Left ventricle myocardium superior (tissue), 1 donor: ENCODE results near the gene LTA4H. TPM values are rescaled to one million over a fixed set of nuclear protein-coding genes. Genes with fewer than 3 reads are reported as not detected.
"Not testable (repeated sequence)": the region's sequence is repeated elsewhere in the genome, so short reads cannot be mapped to it uniquely, and the experiment has no call there.

Experiments used
- ATAC-seq: fragments of 200-7000 bp; cut with Tn5 transposase; one replicate; pipeline ENCODE4 v1.9.1; 2020; ENCODE audit warnings: mild to moderate bottlenecking, moderate library complexity
- DNase-seq: peaks from one replicate; pipeline ENCODE4 v3.0.0-alpha.2; 2020
- intact Hi-C: fragments of 100-400 bp; cut with micrococcal nuclease; formaldehyde crosslinking; loops from one replicate; pipeline ENCODE4 v1.11.0; 2022
- total RNA-seq: library from RNA; stranded (reverse); fragmentation: NEBNext Ultra II Directional; extraction: Animal tissue kit (Norgen Biotek cat#: 25700); gene quantifications from one replicate; pipeline ENCODE4 v1.2.1, GENCODE V29; 2021
- donor health status: DM: no; HTN: yes; CAD: no; lungs with severe emphysema.

LTA4H gene
- total RNA-seq, 1 donor from 2014 or later, result 42.0 TPM

- no peak for ATAC-seq
- intact Hi-C loops, result no loop called here
- DNase-seq, result no peak
These were observed 59.9 kb downstream of the LTA4H start for GRCh38 chr12:95975491-95975890.

DNA sequence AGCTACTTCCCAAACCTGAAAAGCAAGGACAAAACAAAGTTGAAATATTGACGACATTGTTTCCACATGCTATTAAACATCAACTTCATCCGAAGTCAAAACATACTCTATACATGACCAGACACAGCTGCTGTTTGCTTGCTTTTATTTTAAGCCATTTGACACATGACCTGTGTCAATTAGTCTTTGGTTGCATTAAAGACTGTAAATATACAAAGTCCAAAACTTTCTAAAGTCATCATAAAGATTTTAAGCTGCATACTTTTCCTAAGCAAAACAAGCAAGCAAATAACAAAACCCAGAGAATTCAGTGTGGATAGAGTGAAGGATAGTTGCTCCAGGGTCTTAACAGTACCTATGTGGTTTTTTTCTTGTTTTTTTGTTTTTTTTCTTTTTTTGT, 61.0 kb downstream of the LTA4H start:
- ATAC-seq, result no peak
- no peak for DNase-seq
- intact Hi-C loops, result no loop called here

DNA sequence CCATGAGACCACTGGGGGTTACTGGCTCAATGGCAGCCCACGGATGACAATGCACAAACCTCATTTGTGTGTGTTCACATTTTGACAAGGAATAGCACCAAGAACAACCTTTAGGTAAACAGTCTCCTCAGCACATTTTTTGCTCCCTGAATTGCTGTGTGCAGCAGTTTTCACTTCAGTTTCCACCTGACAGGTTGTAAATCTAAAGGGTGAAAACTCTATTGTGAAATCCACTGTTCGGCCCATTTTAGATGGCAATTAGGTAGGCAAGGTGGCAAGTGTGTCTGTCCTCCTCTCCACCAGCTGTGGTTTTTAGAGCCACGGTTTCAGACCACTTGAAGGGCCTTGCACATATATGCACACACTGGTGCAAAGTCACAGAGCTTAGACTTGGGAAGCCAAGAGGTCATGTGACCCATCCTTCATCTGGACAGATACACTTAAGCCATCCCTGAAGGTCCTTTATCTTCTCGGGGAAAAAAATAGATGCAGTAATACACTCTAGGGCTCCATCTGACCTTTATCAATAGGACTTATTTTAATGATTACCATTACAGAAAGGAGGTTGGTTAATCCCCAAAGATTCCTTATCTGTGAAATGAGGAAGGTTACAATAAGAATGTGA, 62.4 kb downstream of the LTA4H start:
- DNase-seq (no peak), ATAC-seq (no peak)
- intact Hi-C loops, result no loop called here

DNA sequence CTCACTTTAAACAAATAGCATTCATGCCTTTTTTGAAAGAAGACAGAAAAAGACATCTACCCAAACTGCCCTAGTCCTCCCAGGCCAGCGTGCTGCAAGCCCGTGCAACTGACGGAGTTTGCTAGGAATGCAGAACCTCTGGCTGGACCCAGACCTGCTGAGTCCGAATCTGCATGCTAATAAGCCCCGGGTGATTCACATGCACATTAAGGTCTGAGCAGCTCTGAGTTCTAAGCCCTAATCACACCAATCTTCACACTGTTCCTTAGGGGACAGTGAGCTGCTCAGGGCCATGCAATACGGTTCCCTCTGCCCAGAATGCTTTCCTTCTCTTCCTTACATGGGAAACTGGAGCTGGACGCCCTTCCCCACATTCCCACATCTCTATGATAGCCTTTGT, 64.5 kb downstream of the LTA4H start:
- intact Hi-C loops, result no loop called here
- DNase-seq (no peak), ATAC-seq (no peak)

DNA sequence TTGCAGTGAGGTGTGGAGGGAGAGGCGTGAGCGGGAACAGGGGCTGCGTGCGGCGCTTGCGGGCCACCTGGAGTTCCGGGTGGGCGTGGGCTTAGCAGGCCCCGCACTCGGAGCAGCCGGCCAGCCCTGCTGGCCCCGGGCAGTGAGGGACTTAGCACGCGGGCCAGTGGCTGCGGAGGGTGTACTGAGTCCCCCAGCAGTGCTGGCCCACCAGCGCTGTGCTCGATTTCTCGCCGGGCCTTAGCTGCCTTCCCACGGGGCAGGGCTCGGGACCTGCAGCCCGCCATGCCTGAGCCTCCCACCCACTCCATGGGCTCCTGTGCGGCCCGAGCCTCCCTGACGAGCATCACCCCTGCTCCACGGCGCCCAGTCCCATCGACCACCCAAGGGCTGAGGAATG, 66.3 kb downstream of the LTA4H start:
- intact Hi-C loops, DNase-seq, ATAC-seq: not testable (repeated sequence)

DNA sequence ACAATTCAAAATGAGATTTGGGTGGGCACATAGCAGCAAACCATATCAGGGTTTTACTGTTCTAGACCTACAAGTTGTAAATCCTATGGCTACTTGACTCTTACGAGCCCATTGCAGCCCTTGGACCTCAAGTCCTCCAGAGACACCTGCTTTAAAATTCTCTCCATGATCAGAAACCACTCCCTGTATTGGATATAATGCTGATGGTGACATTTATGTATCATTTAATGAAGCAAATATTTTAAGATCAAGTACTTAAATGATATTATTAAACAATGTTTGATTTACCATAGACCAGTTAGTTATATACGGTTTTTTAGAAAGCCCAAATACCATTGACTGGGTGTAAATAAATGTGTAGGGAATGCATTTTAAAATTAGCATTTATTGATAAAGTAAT, 68.1 kb downstream of the LTA4H start:
- intact Hi-C loops, result no loop called here
- no peak for ATAC-seq

DNA sequence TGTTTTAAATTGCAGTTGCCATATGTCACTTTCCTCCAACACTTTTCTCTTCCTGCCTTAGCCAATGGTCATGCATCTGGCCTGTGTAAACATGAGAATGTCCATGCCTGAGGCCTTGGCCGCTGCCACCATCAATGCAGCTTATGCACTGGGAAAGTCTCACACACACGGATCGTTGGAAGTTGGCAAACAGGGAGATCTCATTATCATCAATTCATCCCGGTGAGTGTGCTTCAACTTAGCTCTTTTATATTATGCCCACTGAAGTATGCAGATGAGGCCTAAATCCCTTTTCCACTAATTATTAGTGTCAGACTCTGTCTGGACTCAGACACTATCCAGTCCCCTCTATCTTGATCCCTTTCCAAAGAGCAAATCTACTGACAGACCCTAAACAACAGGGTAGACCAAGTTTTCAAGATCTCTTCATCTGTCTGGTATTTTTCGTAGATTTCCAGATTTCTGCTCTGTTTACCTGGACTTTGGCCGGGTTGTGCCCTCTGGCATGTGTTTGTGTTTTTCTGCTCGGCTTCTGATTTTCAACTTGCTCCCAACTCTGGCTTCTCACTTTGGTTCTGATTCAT, 69.0 kb downstream of the LTA4H start:
- intact Hi-C loops, result no loop called here
- DNase-seq (no peak), ATAC-seq (no peak)

More for the DNA sequence above, 68.1 kb downstream of the LTA4H start:
- DNase-seq, result no peak

DNA sequence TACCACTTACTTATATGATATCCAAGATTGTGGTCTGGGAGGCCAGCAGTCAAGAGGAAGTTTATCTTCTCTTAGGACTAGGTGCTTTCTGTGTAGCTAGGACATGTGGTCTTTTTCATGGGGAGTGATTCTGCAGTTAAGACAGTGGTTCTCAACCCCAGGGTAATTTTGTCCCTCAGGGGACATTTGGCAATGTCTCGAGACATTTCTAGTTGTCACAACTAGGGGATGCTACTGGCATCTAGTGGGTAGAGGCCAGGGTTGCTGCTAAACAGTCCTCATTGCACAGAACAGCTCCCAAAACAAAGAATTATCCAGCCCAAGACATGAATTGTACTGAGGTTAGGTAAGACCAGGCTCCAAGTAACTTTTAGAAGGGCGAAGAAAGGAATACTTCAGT, 72.3 kb downstream of the LTA4H start:
- ATAC-seq (no peak), DNase-seq (no peak)
- intact Hi-C loops, result no loop called here

DNA sequence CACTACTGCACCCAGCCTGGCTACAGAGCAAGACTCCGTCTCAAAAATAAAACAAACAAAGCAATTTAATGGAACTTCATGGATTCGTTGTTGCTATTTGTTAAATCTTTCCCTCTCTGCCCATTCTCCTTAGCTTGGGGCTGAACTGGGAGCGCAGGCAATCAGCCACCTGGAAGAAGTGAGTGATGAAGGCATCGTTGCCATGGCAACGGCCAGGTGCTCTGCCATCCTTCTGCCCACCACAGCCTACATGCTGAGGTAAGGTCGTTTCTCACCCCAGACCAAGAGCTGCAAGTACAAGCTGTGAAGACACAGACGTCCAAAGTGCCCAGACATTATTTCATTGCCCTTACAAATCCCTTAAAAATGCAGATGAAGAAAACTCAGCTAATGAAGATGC, 73.2 kb downstream of the LTA4H start:
- intact Hi-C loops, result no loop called here
- ATAC-seq, result no peak
- DNase-seq, result no peak

- no peak for ATAC-seq
- DNase-seq, result no peak
- intact Hi-C loops, result no loop called here
These were observed 75.1 kb downstream of the LTA4H start for GRCh38 chr12:95960241-95960640.

DNA sequence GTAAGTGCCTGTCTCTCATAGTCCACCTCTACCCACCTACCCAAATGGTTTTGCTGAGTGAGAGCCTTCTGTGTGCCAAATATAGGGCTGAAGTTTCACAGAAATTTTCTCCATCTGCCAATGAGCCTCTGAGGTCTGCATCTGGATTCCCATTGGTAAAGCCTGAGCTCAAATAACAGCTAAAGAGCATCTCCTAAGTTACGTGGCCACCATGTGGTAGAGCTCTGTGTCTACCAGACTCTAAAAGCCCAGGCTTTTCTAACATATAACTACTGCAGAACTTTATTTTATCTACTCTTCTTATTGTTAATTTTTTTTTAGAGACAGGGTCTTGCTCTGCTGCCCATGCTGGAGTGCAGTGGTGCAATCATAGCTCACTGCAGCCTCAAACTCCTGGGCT, 76.3 kb downstream of the LTA4H start:
- no peak for ATAC-seq
- intact Hi-C loops, result no loop called here
- no peak for DNase-seq

- no peak for DNase-seq
- intact Hi-C loops, result no loop called here
- ATAC-seq, result no peak
These were observed 78.7 kb downstream of the LTA4H start for GRCh38 chr12:95956557-95957145.

DNA sequence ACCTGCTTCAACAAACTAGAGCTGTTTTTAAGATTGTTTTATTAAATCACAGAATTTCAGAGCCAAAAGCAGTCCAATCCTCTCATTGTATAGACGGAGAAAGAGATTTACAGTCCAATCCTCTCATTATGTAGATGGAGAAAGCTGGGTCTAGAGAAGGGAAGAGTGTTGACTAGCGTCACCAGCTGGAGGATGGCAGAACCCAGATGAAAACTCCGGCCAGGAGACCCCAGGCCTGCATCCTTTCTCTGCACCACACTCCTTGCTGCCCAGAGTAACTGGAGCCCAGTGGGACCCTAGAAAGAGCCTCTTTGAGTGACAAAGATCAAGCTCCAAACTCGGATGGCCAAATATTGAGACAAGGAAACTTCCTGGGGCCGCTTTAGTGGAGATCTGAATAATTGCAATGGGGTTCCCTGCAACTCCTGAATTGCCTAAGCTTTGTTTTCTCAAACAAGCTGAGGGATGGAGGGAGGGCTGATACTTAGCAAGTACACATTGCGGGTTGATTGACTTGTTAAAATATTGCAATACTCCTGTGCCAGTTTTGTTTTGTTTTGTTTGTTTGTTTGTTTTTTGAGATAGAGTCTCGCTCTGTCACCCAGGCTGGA, 79.7 kb downstream of the LTA4H start:
- DNase-seq (no peak), ATAC-seq (no peak)
- intact Hi-C loops, result no loop called here

- intact Hi-C loops, result no loop called here
- no peak for DNase-seq
- ATAC-seq, result no peak
These were observed 82.4 kb downstream of the LTA4H start for GRCh38 chr12:95953000-95953399.

DNA sequence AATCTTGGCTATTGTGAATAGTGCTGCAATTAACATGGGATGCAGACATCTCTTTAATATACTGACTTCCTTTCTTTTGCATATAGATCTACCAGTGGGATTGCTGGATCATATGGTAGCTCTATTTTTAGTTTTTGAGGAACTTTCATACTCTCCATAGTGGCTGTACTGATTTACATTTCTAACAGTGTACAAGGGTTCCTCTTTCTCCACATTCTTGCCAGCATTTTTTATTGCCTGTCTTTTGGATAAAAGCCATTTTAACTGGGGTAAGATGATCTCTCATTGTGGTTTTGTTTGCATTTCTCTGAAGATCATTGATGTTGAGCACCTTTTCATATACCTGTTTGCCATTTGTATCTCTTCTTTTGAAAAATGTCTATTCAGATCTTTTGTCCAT, 83.9 kb downstream of the LTA4H start:
- no peak for ATAC-seq
- intact Hi-C loops, result no loop called here
- DNase-seq, result no peak

Other genes starting within 250 kb of the LTA4H start
- gene NTN4, start 244.8 kb downstream of the LTA4H start, total RNA-seq, result 76.5 TPM
- gene SNRPF, start 176.6 kb downstream of the LTA4H start, total RNA-seq, result 11.4 TPM
- gene CCDC38, start 93.0 kb downstream of the LTA4H start, total RNA-seq, result 0.15 TPM
- gene AMDHD1, start 92.3 kb downstream of the LTA4H start, total RNA-seq, result 0.35 TPM
- 0.27 TPM for gene HAL, start 39.2 kb downstream of the LTA4H start, total RNA-seq
- 21.1 TPM for gene ELK3, start 158.8 kb upstream of the LTA4H start, total RNA-seq